WTC11 (cell line): ENCODE measurements around the gene NCAPD2. TPM values are rescaled to one million over a fixed set of nuclear protein-coding genes. Genes with fewer than 3 reads are reported as not detected.

ENCODE experiments used
- ATAC-seq: fragments of 200-7000 bp; cut with Tn5 transposase; 2 replicates; pipeline ENCODE4 v1.10.0; 2021; ENCODE audit warnings: mild to moderate bottlenecking, moderate library complexity
- Bru-seq: library from RNA; stranded (reverse); fragments of 400-500 nt; gene quantifications from one replicate; lab custom pipeline; 2021; lab: Mats Ljungman, UMichigan
- CTCF ChIA-PET: fragments of 300-600 bp; sonication (Branson Sonifier 250); formaldehyde crosslinking; loops from one replicate; lab custom pipeline; 2021; ENCODE audit warnings: antibody characterized with exemption; lab: Charles Lee
- POLR2A ChIA-PET: fragments of 350-600 bp; sonication (Branson Sonifier 250); formaldehyde crosslinking; loops from one replicate; lab custom pipeline; 2021; ENCODE audit warnings: antibody characterized with exemption; lab: Charles Lee
- DNase-seq: peaks from one replicate; pipeline ENCODE4 v3.0.0; 2021; ENCODE audit warnings: low spot score
- H3K27ac Mint-ChIP-seq: 2 replicates; pipeline ENCODE4 v1.8.0; 2021; ENCODE audit warnings: mixed read lengths
- H3K27me3 Mint-ChIP-seq: 2 replicates; pipeline ENCODE4 v1.8.0; 2021; ENCODE audit warnings: low read depth, mild to moderate bottlenecking, moderate library complexity, mixed read lengths
- H3K36me3 Mint-ChIP-seq: 2 replicates; pipeline ENCODE4 v1.8.0; 2021; ENCODE audit warnings: mixed read lengths
- H3K4me1 Mint-ChIP-seq: 2 replicates; pipeline ENCODE4 v1.8.0; 2022; ENCODE audit warnings: mixed read lengths
- H3K4me3 Mint-ChIP-seq: 2 replicates; pipeline ENCODE4 v1.8.0; 2021; ENCODE audit warnings: mild to moderate bottlenecking, moderate library complexity, mixed read lengths
- H3K9me3 Mint-ChIP-seq: 2 replicates; pipeline ENCODE4 v1.8.0; 2021; ENCODE audit warnings: mixed read lengths
- ARID4B ChIP-seq: sonication (generic); formaldehyde crosslinking; IDR thresholded peaks from 2 replicates; pipeline ENCODE4 v1.8.0; 2023; ENCODE audit warnings: missing genetic modification reagents, mild to moderate bottlenecking, borderline replicate concordance
- ELF4 ChIP-seq: sonication (generic); formaldehyde crosslinking; IDR thresholded peaks from 2 replicates; pipeline ENCODE4 v1.8.1; 2022; ENCODE audit warnings: low read depth, mild to moderate bottlenecking, moderate library complexity, missing genetic modification reagents
- ESRRA ChIP-seq: sonication (generic); formaldehyde crosslinking; IDR thresholded peaks from 2 replicates; pipeline ENCODE4 v1.8.1; 2022; ENCODE audit warnings: mild to moderate bottlenecking, missing genetic modification reagents, borderline replicate concordance
- ETV6 ChIP-seq: sonication (generic); formaldehyde crosslinking; IDR thresholded peaks from 2 replicates; pipeline ENCODE4 v1.8.1; 2022; ENCODE audit warnings: mild to moderate bottlenecking, missing genetic modification reagents
- FOXK1 ChIP-seq: sonication (generic); formaldehyde crosslinking; IDR thresholded peaks from 2 replicates; pipeline ENCODE4 v1.8.0; 2022; ENCODE audit warnings: mild to moderate bottlenecking, moderate library complexity, missing genetic modification reagents
- GABPB1 ChIP-seq: sonication (generic); formaldehyde crosslinking; IDR thresholded peaks from 2 replicates; pipeline ENCODE4 v1.8.1; 2023; ENCODE audit warnings: mild to moderate bottlenecking, missing genetic modification reagents
- HMGXB4 ChIP-seq: sonication (generic); formaldehyde crosslinking; IDR thresholded peaks from 2 replicates; pipeline ENCODE4 v1.8.1; 2023; ENCODE audit warnings: mild to moderate bottlenecking, moderate library complexity, missing genetic modification reagents
- JUN ChIP-seq: sonication (generic); formaldehyde crosslinking; IDR thresholded peaks from 2 replicates; pipeline ENCODE4 v1.8.0; 2023; ENCODE audit warnings: mild to moderate bottlenecking, missing genetic modification reagents
- KAT7 ChIP-seq: sonication (generic); formaldehyde crosslinking; IDR thresholded peaks from 2 replicates; pipeline ENCODE4 v1.8.1; 2023; ENCODE audit warnings: missing genetic modification reagents, mild to moderate bottlenecking, borderline replicate concordance
- NFYB ChIP-seq: sonication (generic); formaldehyde crosslinking; conservative IDR thresholded peaks from 2 replicates; pipeline ENCODE4 v1.8.0; 2022; ENCODE audit warnings: low read depth, missing genetic modification reagents
- NR2C2 ChIP-seq: sonication (generic); formaldehyde crosslinking; IDR thresholded peaks from 2 replicates; pipeline ENCODE4 v1.8.0; 2022; ENCODE audit warnings: mild to moderate bottlenecking, missing genetic modification reagents
- RELA ChIP-seq: sonication (generic); formaldehyde crosslinking; IDR thresholded peaks from 2 replicates; pipeline ENCODE4 v1.8.1; 2022; ENCODE audit warnings: missing genetic modification reagents, mild to moderate bottlenecking, borderline replicate concordance
- SP1 ChIP-seq: sonication (generic); formaldehyde crosslinking; conservative IDR thresholded peaks from 2 replicates; pipeline ENCODE4 v1.8.1; 2022; ENCODE audit warnings: missing genetic modification reagents
- TEAD1 ChIP-seq: sonication (generic); formaldehyde crosslinking; IDR thresholded peaks from 2 replicates; pipeline ENCODE4 v1.8.0; 2022; ENCODE audit warnings: mild to moderate bottlenecking, missing genetic modification reagents
- TEAD4 ChIP-seq: sonication (generic); formaldehyde crosslinking; IDR thresholded peaks from 2 replicates; pipeline ENCODE4 v1.8.0; 2022; ENCODE audit warnings: mild to moderate bottlenecking, missing genetic modification reagents
- ZNF121 ChIP-seq: sonication (generic); formaldehyde crosslinking; IDR thresholded peaks from 2 replicates; pipeline ENCODE4 v1.8.0; 2023; ENCODE audit warnings: missing genetic modification reagents
- ZNF219 ChIP-seq: sonication (generic); formaldehyde crosslinking; IDR thresholded peaks from 2 replicates; pipeline ENCODE4 v1.8.0; 2023; ENCODE audit warnings: missing genetic modification reagents, mild to moderate bottlenecking, borderline replicate concordance
- ZNF232 ChIP-seq: sonication (generic); formaldehyde crosslinking; IDR thresholded peaks from 2 replicates; pipeline ENCODE4 v1.8.0; 2022; ENCODE audit warnings: mild to moderate bottlenecking, missing genetic modification reagents
- ZNF317 ChIP-seq: sonication (generic); formaldehyde crosslinking; IDR thresholded peaks from 2 replicates; pipeline ENCODE4 v1.8.1; 2023; ENCODE audit warnings: low read depth, mild to moderate bottlenecking, moderate library complexity, missing genetic modification reagents, borderline replicate concordance
- ZNF423 ChIP-seq: fragments of 250-450 bp; sonication (Bioruptor Pico); IDR thresholded peaks from 2 replicates; pipeline ENCODE4 v2.1.2; 2022; ENCODE audit warnings: mild to moderate bottlenecking, moderate library complexity
- long read RNA-seq, 3 experiments: library from RNA in 1 of 3; library from capped mRNA in 1 of 3; library from polyadenylated mRNA in 1 of 3; unstranded in 2 of 3; stranded (forward) in 1 of 3; transcript quantifications; one replicate each; pipeline ENCODE4 v2.0.0, GENCODE V29; 2021
- total RNA-seq: library from RNA; stranded (reverse); gene quantifications from 3 replicates; pipeline ENCODE4 v1.2.3, GENCODE V29; 2021
- TF ChIP-seq, protein P1 (sequence below): sonication (generic); formaldehyde crosslinking; IDR thresholded peaks from 2 replicates; pipeline ENCODE4 v1.8.0; 2022; ENCODE audit warnings: mild to moderate bottlenecking, missing genetic modification reagents
- TF ChIP-seq, protein P2 (sequence below): sonication (generic); formaldehyde crosslinking; IDR thresholded peaks from 2 replicates; pipeline ENCODE4 v1.8.0; 2022; ENCODE audit warnings: mild to moderate bottlenecking, missing genetic modification reagents
- TF ChIP-seq, protein P3 (sequence below): sonication (generic); formaldehyde crosslinking; IDR thresholded peaks from 2 replicates; pipeline ENCODE4 v1.8.1; 2022; ENCODE audit warnings: mild to moderate bottlenecking, moderate library complexity, missing genetic modification reagents
- TF ChIP-seq, protein P4 (sequence below): sonication (generic); formaldehyde crosslinking; IDR thresholded peaks from 2 replicates; pipeline ENCODE4 v1.8.1; 2023; ENCODE audit warnings: mild to moderate bottlenecking, missing genetic modification reagents, moderate library complexity

The NCAPD2 gene
- total RNA-seq (131 to 141 TPM (median 133 TPM) in 3 replicates), Bru-seq, nascent RNA (percentile 86 among the genes with signal in this experiment)
- long read RNA-seq, experiment 1, full-length matches to known transcripts = 299 of 507 reads
- long read RNA-seq, experiment 1, partial matches to known transcripts = 150 of 507 reads
- long read RNA-seq, experiment 1, other reads (novel, unspliced or antisense) = 58 of 507 reads
- long read RNA-seq, experiment 2, full-length matches to known transcripts = 33 of 162 reads
- long read RNA-seq, experiment 2, partial matches to known transcripts = 102 of 162 reads
- long read RNA-seq, experiment 2, other reads (novel, unspliced or antisense) = 27 of 162 reads
- long read RNA-seq, experiment 3, partial matches to known transcripts = 4 of 4 reads
- long read RNA-seq, experiment 3, other reads (novel, unspliced or antisense) = 0 of 4 reads

- H3K27ac Mint-ChIP-seq = peak within 1 kb of the TSS; percentile 97
- peak within 1 kb of the TSS; percentile 93 for H3K4me3 Mint-ChIP-seq
- H3K27me3 Mint-ChIP-seq = no peaks in the 10 kb centered on the region
- peaks cover 45% of the 10 kb centered on the region for H3K36me3 Mint-ChIP-seq
- H3K9me3 Mint-ChIP-seq = no peaks in the 10 kb centered on the region
- peaks cover 25% of the 10 kb centered on the region for H3K4me1 Mint-ChIP-seq
- POLR2A ChIA-PET = interaction anchor here (0.6 to 1.4 kb wide), 12 partner anchors 8 to 273 kb away, joined by 3 to 17 read pairs (median 3); partner anchors contain the start of genes GAPDH, TAPBPL, VAMP1 and ZNF384
- peak; percentile 93 for DNase-seq
- CTCF ChIA-PET = interaction anchor here (0.7 to 1.3 kb wide), 10 partner anchors 19 to 379 kb away, joined by 3 to 8 read pairs (median 6); partner anchors contain the start of gene VAMP1
- ATAC-seq = peak; percentile 91
- TF ChIP-seq NR2C2 (CRISPR knock-in tag) (peak; percentile 45; the same call in 1 of the 2 replicates), KAT7 (CRISPR knock-in tag) (peak; percentile 53), SP1 (peak; percentile 83), FOXK1 (CRISPR knock-in tag) (no peak; the same call in 1 of the 2 replicates), RELA (CRISPR knock-in tag) (no peak), HMGXB4 (CRISPR knock-in tag) (peak; percentile 47; the same call in 1 of the 2 replicates), ZNF121 (CRISPR knock-in tag) (0 out of 2 replicates have a peak, but pooled peaks have one; percentile 28), TEAD4 (CRISPR knock-in tag) (no peak; the same call in 1 of the 2 replicates), ZNF219 (CRISPR knock-in tag) (0 out of 2 replicates have a peak, but pooled peaks have one; percentile 46), ESRRA (CRISPR knock-in tag) (no peak), NFYB (CRISPR knock-in tag) (peak; percentile 76), ARID4B (CRISPR knock-in tag) (peak; percentile 23; the same call in 1 of the 2 replicates), ZNF317 (CRISPR knock-in tag) (no peak), JUN (0 out of 2 replicates have a peak, but pooled peaks have one; percentile 9), TEAD1 (CRISPR knock-in tag) (peak; percentile 5; the same call in 1 of the 2 replicates), ZNF423 (CRISPR knock-in tag) (no peak), ZNF232 (no peak), ELF4 (CRISPR knock-in tag) (0 out of 2 replicates have a peak, but pooled peaks have one; percentile 36), GABPB1 (CRISPR knock-in tag) (peak; percentile 6; the same call in 1 of the 2 replicates), ETV6 (CRISPR knock-in tag) (no peak; the same call in 1 of the 2 replicates)
- TF ChIP-seq, protein P1, sequence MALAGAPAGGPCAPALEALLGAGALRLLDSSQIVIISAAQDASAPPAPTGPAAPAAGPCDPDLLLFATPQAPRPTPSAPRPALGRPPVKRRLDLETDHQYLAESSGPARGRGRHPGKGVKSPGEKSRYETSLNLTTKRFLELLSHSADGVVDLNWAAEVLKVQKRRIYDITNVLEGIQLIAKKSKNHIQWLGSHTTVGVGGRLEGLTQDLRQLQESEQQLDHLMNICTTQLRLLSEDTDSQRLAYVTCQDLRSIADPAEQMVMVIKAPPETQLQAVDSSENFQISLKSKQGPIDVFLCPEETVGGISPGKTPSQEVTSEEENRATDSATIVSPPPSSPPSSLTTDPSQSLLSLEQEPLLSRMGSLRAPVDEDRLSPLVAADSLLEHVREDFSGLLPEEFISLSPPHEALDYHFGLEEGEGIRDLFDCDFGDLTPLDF (CRISPR knock-in tag) = peak; percentile 85; the same call in 1 of the 2 replicates
- TF ChIP-seq, protein P2, sequence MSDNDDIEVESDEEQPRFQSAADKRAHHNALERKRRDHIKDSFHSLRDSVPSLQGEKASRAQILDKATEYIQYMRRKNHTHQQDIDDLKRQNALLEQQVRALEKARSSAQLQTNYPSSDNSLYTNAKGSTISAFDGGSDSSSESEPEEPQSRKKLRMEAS (CRISPR knock-in tag) = peak; percentile 78; the same call in 1 of the 2 replicates
- TF ChIP-seq, protein P3, sequence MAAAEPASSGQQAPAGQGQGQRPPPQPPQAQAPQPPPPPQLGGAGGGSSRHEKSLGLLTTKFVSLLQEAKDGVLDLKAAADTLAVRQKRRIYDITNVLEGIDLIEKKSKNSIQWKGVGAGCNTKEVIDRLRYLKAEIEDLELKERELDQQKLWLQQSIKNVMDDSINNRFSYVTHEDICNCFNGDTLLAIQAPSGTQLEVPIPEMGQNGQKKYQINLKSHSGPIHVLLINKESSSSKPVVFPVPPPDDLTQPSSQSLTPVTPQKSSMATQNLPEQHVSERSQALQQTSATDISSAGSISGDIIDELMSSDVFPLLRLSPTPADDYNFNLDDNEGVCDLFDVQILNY (CRISPR knock-in tag) = peak; percentile 69; the same call in 1 of the 2 replicates
- TF ChIP-seq, protein P4, sequence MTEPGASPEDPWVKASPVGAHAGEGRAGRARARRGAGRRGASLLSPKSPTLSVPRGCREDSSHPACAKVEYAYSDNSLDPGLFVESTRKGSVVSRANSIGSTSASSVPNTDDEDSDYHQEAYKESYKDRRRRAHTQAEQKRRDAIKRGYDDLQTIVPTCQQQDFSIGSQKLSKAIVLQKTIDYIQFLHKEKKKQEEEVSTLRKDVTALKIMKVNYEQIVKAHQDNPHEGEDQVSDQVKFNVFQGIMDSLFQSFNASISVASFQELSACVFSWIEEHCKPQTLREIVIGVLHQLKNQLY (CRISPR knock-in tag) = no peak
Observed at GRCh38 chr12:6493497-6494257, at the start of gene NCAPD2. Gene NCAPD2, plus strand, starts transcription at chr12:6494102. Its CDS starts 997 bp downstream, at chr12:6495099.
